Measurements from ENCODE around the gene NEDD4L. TPM values are rescaled to one million over a fixed set of nuclear protein-coding genes. Genes with fewer than 3 reads are reported as not detected.

NEDD4L gene
- total RNA-seq, 2 experiments from 2014 or later, result 3.4 to 4.3 TPM

DNA sequence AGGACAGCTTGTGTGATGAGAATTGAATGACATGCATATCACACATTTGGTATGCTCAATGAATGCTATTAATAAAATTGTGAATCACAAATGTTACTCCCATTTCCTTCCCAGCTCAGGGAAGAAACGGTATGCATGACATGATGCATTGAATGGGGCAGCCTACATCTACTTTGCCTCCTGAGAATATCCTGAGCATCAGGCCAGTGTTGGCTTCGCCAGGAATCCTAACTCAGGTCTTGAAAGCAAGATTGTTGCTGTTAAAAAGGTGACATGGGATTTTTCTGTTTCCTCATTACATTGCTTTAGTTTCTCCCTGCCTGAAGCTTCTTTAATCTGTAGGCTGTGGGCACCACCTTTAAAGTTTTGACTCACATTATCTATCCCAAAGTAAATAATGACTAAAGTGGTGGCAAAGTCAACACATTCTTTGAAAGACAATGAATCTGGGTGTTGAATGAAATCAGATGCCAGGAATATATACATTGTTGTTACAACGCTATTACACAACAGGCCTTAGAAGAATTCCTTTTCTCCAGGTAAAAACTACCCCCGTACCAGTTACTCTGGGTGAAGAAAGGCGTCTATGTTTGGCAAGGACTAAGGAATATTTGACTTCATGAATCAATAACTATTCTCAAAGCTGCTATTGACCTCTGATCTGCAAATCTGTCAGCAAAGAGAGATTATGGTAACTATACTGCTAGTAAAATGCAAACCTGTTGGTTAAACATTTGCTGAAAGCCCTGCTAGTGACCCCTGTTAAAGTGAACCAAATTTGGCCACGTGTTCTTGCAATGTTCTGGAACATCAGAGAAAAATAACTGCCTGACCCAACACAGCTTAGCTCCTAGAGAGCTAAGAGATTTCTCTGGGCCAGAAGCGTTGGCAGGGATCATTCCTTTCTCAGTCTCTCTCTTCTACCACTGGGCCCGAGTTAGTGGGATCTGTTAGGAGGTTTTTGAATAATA, 30.5 kb upstream of the NEDD4L start:
- ChIA-PET CTCF (no interaction called here), POLR2A (interaction anchor here (0.6 kb wide), 1 partner anchor 1785 kb away, joined by 3 read pairs; no protein-coding TSS in a partner anchor)
- Mint-ChIP-seq H3K27me3 (ENCODE audit: low read depth) (peaks cover 18% of the 10 kb centered on the region), H3K4me3 (no peak overlapping the region), H3K9me3 (ENCODE audit: insufficient read depth) (no peaks in the 10 kb centered on the region), H3K4me1 (ENCODE audit: low read depth) (no peaks in the 10 kb centered on the region), H3K36me3 (ENCODE audit: low read depth) (no peaks in the 10 kb centered on the region), H3K27ac (no peak overlapping the region)
- DNase-seq (no peak), ATAC-seq (no peak)

DNA sequence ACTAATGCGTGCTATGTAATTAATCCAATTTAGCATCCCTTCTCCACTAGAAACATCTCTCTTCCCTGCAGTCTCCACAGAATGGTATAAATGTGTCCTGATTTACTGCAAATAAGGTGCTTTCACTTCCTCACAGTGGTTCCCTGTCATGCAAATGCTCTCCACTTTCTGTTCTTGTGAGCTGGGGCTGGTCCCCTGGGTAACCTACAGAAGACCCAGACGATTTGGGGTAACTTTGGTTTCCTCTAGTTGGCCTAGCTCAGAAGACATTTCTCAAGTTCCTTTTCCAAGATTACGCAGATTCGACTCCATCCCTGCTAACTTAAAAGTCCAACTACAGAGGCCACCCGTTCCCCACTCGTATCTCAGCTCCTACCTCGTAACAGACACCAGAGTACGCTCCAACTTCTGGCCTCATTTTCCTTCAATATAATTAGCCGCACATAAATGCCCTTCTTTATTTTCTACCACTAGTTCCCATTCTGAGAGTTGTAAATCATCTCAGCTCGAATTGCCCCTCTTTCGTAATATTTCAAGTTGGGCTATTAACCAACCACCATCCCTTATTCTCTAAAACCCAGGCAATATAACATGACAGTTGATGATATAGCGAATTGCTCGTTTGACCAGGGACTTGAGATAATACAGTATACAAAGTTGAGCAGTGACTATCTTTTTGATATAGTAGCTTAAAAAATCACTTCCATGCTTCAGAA, 28.8 kb upstream of the NEDD4L start:
- H3K4me3 Mint-ChIP-seq, result no peak overlapping the region
- DNase-seq (no peak), ATAC-seq (no peak)
- ChIA-PET CTCF (no interaction called here), POLR2A (interaction anchor here (0.6 kb wide), 1 partner anchor 58 kb away, joined by 3 read pairs; no protein-coding TSS in a partner anchor)
- H3K4me1 Mint-ChIP-seq (ENCODE audit: low read depth), result no peaks in the 10 kb centered on the region
- no peaks in the 10 kb centered on the region for H3K9me3 Mint-ChIP-seq (ENCODE audit: insufficient read depth)
- no peak overlapping the region for H3K27ac Mint-ChIP-seq
- no peaks in the 10 kb centered on the region for H3K36me3 Mint-ChIP-seq (ENCODE audit: low read depth)
- H3K27me3 Mint-ChIP-seq (ENCODE audit: low read depth), result peaks cover 16% of the 10 kb centered on the region

DNA sequence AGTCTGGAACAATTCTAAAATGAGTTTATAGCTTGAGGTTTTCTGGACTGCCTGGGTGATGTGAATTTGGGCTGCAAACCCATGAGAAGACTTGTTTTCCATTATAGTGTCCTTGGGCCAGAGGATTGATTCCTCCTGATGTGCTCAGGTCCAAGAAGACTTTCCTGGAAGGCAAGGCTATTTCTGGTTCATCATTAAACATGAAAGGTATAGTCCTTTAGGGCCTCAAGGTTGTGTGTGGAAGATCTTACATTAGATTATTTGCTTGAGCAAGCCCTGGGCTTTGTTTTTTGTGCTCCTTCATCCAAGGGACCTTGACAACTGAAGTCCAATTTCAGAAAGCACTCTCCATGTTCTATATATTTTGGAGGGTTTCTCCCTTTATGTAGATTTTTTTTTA, 26.8 kb upstream of the NEDD4L start:
- Mint-ChIP-seq H3K4me3 (no peak overlapping the region), H3K27me3 (ENCODE audit: low read depth) (peaks cover 14% of the 10 kb centered on the region), H3K4me1 (ENCODE audit: low read depth) (no peaks in the 10 kb centered on the region), H3K36me3 (ENCODE audit: low read depth) (no peaks in the 10 kb centered on the region), H3K27ac (no peak overlapping the region), H3K9me3 (ENCODE audit: insufficient read depth) (no peaks in the 10 kb centered on the region)
- ATAC-seq (no peak), DNase-seq (no peak)
- ChIA-PET POLR2A (no interaction called here), CTCF (no interaction called here)

DNA sequence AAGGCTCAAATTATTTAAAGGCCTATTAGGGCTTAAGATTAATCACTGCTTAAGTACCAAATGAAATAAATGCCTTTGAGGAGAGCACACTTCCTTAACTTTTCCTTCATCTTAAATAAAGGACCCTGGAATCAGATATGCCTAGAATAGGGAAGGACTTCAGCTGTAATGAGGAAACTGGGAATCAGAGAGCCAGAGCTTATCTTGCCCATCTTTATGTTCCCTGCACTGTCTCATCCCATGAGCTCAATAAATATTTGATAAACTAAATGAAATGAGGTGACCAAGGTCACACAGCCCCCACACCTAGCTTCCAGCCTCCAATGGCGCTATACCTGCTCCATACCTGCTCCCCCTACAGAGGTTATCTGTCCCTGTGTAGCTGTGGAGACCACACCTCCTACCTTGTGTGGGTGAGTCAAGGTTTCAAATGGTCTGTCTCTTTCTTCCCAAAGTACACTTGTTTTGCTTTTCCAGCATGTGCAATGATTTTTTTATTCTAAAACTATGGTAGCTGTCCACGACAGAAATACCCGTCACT, 23.4 kb upstream of the NEDD4L start:
- no peak for DNase-seq
- no peak for ATAC-seq
- Mint-ChIP-seq H3K27me3 (ENCODE audit: low read depth) (peaks cover 4% of the 10 kb centered on the region), H3K27ac (no peak overlapping the region), H3K4me3 (no peak overlapping the region), H3K36me3 (ENCODE audit: low read depth) (no peaks in the 10 kb centered on the region), H3K9me3 (ENCODE audit: insufficient read depth) (no peaks in the 10 kb centered on the region), H3K4me1 (ENCODE audit: low read depth) (no peaks in the 10 kb centered on the region)
- ChIA-PET POLR2A (no interaction called here), CTCF (interaction anchor here (1.3 kb wide), 1 partner anchor 17 kb away, joined by 3 read pairs; no protein-coding TSS in a partner anchor)

DNA sequence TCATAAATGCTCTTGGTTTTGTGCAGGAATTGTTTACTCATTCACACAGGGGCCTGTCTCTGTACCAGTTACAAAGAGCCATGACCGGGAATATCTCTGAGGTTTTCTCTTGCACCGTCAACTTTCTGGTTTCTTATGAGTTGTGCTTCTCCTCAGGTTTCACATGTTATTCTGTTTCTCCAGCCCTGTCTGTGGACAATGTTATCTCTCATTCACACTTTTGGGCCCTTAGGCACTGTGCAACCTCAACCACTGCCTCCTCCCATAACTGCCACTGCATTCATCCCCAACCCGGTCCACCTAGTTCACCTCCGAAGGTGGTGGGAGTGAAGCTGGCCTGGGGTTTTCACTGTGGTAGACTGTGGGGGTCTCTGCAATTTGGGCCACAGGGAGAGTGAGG, 22.5 kb upstream of the NEDD4L start:
- DNase-seq (no peak), ATAC-seq (no peak)
- POLR2A ChIA-PET, result no interaction called here
- Mint-ChIP-seq H3K27ac (no peak overlapping the region), H3K27me3 (ENCODE audit: low read depth) (peaks cover 3% of the 10 kb centered on the region), H3K36me3 (ENCODE audit: low read depth) (no peaks in the 10 kb centered on the region), H3K4me3 (no peak overlapping the region), H3K4me1 (ENCODE audit: low read depth) (no peaks in the 10 kb centered on the region), H3K9me3 (ENCODE audit: insufficient read depth) (no peaks in the 10 kb centered on the region)
- CTCF ChIA-PET, result no interaction called here

- peaks cover 4% of the 10 kb centered on the region for H3K27me3 Mint-ChIP-seq (ENCODE audit: low read depth)
- no peaks in the 10 kb centered on the region for H3K36me3 Mint-ChIP-seq (ENCODE audit: low read depth)
- ChIA-PET CTCF (no interaction called here), POLR2A (no interaction called here)
- ATAC-seq (no peak), DNase-seq (no peak)
- no peaks in the 10 kb centered on the region for H3K9me3 Mint-ChIP-seq (ENCODE audit: insufficient read depth)
- H3K4me3 Mint-ChIP-seq, result no peak overlapping the region
- H3K27ac Mint-ChIP-seq, result no peak overlapping the region
- H3K4me1 Mint-ChIP-seq (ENCODE audit: low read depth), result no peaks in the 10 kb centered on the region
These were observed 20.9 kb upstream of the NEDD4L start for GRCh38 chr18:58023108-58023507.

DNA sequence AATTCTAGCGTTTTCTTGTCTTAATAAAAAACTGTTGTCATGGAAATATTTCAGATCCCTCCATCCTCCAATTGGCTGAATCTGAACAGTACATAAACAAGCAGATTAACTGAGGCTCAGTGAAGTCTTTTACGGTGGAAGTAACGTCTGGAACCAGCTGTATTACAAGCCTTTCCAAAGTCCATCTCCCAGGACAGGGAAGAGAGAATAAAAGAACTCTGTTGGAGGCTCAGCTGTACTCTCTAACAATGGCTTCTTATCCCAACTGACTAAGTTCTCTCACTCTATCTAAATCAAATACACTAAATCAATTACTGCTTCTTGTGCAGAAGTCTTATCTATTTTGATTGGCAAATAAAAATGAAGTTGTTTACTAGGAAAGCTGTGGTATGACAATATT, 19.9 kb upstream of the NEDD4L start:
- ChIA-PET CTCF (no interaction called here), POLR2A (no interaction called here)
- Mint-ChIP-seq H3K27ac (no peak overlapping the region), H3K9me3 (ENCODE audit: insufficient read depth) (no peaks in the 10 kb centered on the region), H3K27me3 (ENCODE audit: low read depth) (peaks cover 4% of the 10 kb centered on the region), H3K4me1 (ENCODE audit: low read depth) (no peaks in the 10 kb centered on the region), H3K4me3 (no peak overlapping the region), H3K36me3 (ENCODE audit: low read depth) (no peaks in the 10 kb centered on the region)
- DNase-seq (no peak), ATAC-seq (no peak)

- Mint-ChIP-seq H3K4me1 (ENCODE audit: low read depth) (no peaks in the 10 kb centered on the region), H3K27ac (no peak overlapping the region), H3K4me3 (no peak overlapping the region), H3K36me3 (ENCODE audit: low read depth) (no peaks in the 10 kb centered on the region), H3K9me3 (ENCODE audit: insufficient read depth) (no peaks in the 10 kb centered on the region), H3K27me3 (ENCODE audit: low read depth) (peaks cover 4% of the 10 kb centered on the region)
- DNase-seq (no peak), ATAC-seq (no peak)
- POLR2A ChIA-PET, result no interaction called here
- CTCF ChIA-PET, result no interaction called here
These were observed 18.8 kb upstream of the NEDD4L start for GRCh38 chr18:58025205-58025604.

DNA sequence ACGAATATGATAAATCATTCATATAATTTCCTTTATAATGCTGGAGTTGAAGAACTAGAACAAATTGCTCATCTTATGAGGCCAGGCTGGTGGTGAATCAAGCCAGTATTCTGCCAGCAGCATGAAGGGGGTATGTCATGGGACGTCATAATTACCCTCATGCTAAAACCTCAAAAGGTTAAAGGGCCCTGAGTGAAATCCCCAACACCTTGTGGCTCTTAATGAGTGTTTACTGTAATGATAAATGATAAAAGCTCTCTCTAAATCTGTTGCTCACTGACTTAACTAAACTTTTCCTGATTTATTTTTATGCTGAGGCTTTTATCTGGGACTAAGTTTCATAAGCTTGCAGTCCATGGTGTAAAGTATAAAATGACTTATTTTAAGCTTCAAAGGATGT, 18.3 kb upstream of the NEDD4L start:
- DNase-seq (no peak), ATAC-seq (no peak)
- H3K27me3 Mint-ChIP-seq (ENCODE audit: low read depth), result peaks cover 4% of the 10 kb centered on the region
- no peaks in the 10 kb centered on the region for H3K4me1 Mint-ChIP-seq (ENCODE audit: low read depth)
- H3K4me3 Mint-ChIP-seq, result no peak overlapping the region
- POLR2A ChIA-PET, result interaction anchor here (0.6 kb wide), 1 partner anchor 18 kb away, joined by 3 read pairs; no protein-coding TSS in a partner anchor
- CTCF ChIA-PET, result no interaction called here
- no peaks in the 10 kb centered on the region for H3K9me3 Mint-ChIP-seq (ENCODE audit: insufficient read depth)
- H3K36me3 Mint-ChIP-seq (ENCODE audit: low read depth), result no peaks in the 10 kb centered on the region
- H3K27ac Mint-ChIP-seq, result no peak overlapping the region

- CTCF ChIA-PET, result interaction anchor here (1.2 kb wide), 1 partner anchor 15 kb away, joined by 3 read pairs; no protein-coding TSS in a partner anchor
- ATAC-seq (no peak), DNase-seq (no peak)
- Mint-ChIP-seq H3K27me3 (ENCODE audit: low read depth) (peaks cover 4% of the 10 kb centered on the region), H3K4me3 (no peak overlapping the region), H3K36me3 (ENCODE audit: low read depth) (no peaks in the 10 kb centered on the region), H3K4me1 (ENCODE audit: low read depth) (no peaks in the 10 kb centered on the region), H3K9me3 (ENCODE audit: insufficient read depth) (no peaks in the 10 kb centered on the region), H3K27ac (no peak overlapping the region)
- POLR2A ChIA-PET, result interaction anchor here (0.6 kb wide), 1 partner anchor 17 kb away, joined by 3 read pairs; no protein-coding TSS in a partner anchor
These were observed 17.6 kb upstream of the NEDD4L start for GRCh38 chr18:58026395-58026794.

DNA sequence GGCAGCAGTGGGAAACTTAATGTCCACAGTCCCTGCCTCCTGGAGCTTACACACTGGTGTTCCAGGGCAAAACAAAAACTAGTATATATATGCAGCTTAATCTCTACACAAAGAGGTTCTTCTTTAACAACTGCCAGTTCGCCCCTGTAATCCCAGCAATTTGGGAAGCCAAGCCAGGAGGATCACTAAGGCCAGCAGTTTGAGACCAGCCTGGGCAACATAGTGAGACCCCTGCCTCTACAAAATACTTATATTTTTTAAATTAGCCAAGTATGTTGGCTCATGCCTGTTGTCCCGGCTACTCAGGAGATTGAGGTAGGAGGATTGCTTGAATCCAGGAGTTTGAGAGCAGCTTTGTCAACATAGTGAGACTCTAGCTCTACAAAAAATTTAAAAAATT, 17.2 kb upstream of the NEDD4L start:
- Mint-ChIP-seq H3K4me1 (ENCODE audit: low read depth) (no peaks in the 10 kb centered on the region), H3K36me3 (ENCODE audit: low read depth) (no peaks in the 10 kb centered on the region), H3K27me3 (ENCODE audit: low read depth) (peaks cover 4% of the 10 kb centered on the region), H3K4me3 (no peak overlapping the region), H3K27ac (no peak overlapping the region), H3K9me3 (ENCODE audit: insufficient read depth) (no peaks in the 10 kb centered on the region)
- no peak for DNase-seq
- no peak for ATAC-seq
- ChIA-PET POLR2A (no interaction called here), CTCF (interaction anchor here (1.2 kb wide), 1 partner anchor 15 kb away, joined by 3 read pairs; no protein-coding TSS in a partner anchor)

GRCh38 chr18:58027341-58027740, 16.7 kb upstream of the NEDD4L start:
- POLR2A ChIA-PET, result no interaction called here
- peaks cover 4% of the 10 kb centered on the region for H3K27me3 Mint-ChIP-seq (ENCODE audit: low read depth)
- CTCF ChIA-PET, result interaction anchor here (1.2 kb wide), 1 partner anchor 14 kb away, joined by 3 read pairs; no protein-coding TSS in a partner anchor

More at GRCh38 chr18:58027341-58027740, 16.7 kb upstream of the NEDD4L start:
- Mint-ChIP-seq H3K9me3 (ENCODE audit: insufficient read depth) (no peaks in the 10 kb centered on the region), H3K4me3 (no peak overlapping the region), H3K27ac (no peak overlapping the region), H3K36me3 (ENCODE audit: low read depth) (no peaks in the 10 kb centered on the region), H3K4me1 (ENCODE audit: low read depth) (no peaks in the 10 kb centered on the region)
- DNase-seq (no peak), ATAC-seq (no peak)
